ENCODE results near the gene TMBIM6.

Gene TMBIM6

GRCh38 chr12:49776413-49776812 is 35.1 kb downstream of the TMBIM6 start:
- Histone ChIP-seq H3K9me3 (ENCODE audit: control insufficient read depth, insufficient read depth, low read length) (no peaks in the 10 kb centered on the region), H3K4me2 (ENCODE audit: low read length) (0 out of 2 replicates have a peak overlapping the region, but pooled peaks have one; percentile 16)
- peak; percentile 78 for TF ChIP-seq CTCF (IDR thresholded peaks at IDR 0.05; ENCODE audit: low read depth, low read length, poor library complexity, severe bottlenecking)
- no peak for TF ChIP-seq EZH2phosphoT487 (IDR thresholded peaks at IDR 0.05; ENCODE audit: borderline replicate concordance, low read length)

GRCh38 chr12:49776858-49777257 is 35.5 kb downstream of the TMBIM6 start:
- Histone ChIP-seq H3K4me1 (ENCODE audit: control insufficient read depth, low read length) (peaks cover 8% of the 10 kb centered on the region), H3K79me2 (ENCODE audit: control insufficient read depth, low read length) (no peaks in the 10 kb centered on the region), H4K20me1 (ENCODE audit: control insufficient read depth, insufficient read depth, low read depth, low read length) (no peaks in the 10 kb centered on the region), H3K9me3 (ENCODE audit: control insufficient read depth, insufficient read depth, low read length) (no peaks in the 10 kb centered on the region), H3K36me3 (ENCODE audit: control insufficient read depth, low read length) (no peaks in the 10 kb centered on the region), H3K27me3 (ENCODE audit: control insufficient read depth, low read length) (peaks cover 21% of the 10 kb centered on the region), H3K27ac (ENCODE audit: low read depth, low read length) (no peak overlapping the region), H3K4me3 (ENCODE audit: low read length) (no peak overlapping the region), H3F3A (ENCODE audit: control insufficient read depth, insufficient read depth) (no peaks in the 10 kb centered on the region), H3K4me2 (ENCODE audit: low read length) (0 out of 2 replicates have a peak overlapping the region, but pooled peaks have one; percentile 16), H3K9me2 (replicated peaks; ENCODE audit: control insufficient read depth, low read length) (no peaks in the 10 kb centered on the region)
- TF ChIP-seq CTCF (IDR thresholded peaks at IDR 0.05; ENCODE audit: low read depth, low read length, poor library complexity, severe bottlenecking) (no peak), EZH2phosphoT487 (IDR thresholded peaks at IDR 0.05; ENCODE audit: borderline replicate concordance, low read length) (no peak)

More at GRCh38 chr12:49776413-49776812, 35.1 kb downstream of the TMBIM6 start:
- Histone ChIP-seq H4K20me1 (ENCODE audit: control insufficient read depth, insufficient read depth, low read depth, low read length) (no peaks in the 10 kb centered on the region), H3F3A (ENCODE audit: control insufficient read depth, insufficient read depth) (no peaks in the 10 kb centered on the region), H3K36me3 (ENCODE audit: control insufficient read depth, low read length) (no peaks in the 10 kb centered on the region), H3K79me2 (ENCODE audit: control insufficient read depth, low read length) (no peaks in the 10 kb centered on the region), H3K9me2 (replicated peaks; ENCODE audit: control insufficient read depth, low read length) (no peaks in the 10 kb centered on the region), H3K4me3 (ENCODE audit: low read length) (no peak overlapping the region), H3K4me1 (ENCODE audit: control insufficient read depth, low read length) (peaks cover 8% of the 10 kb centered on the region), H3K27ac (ENCODE audit: low read depth, low read length) (no peak overlapping the region), H3K27me3 (ENCODE audit: control insufficient read depth, low read length) (peaks cover 18% of the 10 kb centered on the region)

GRCh38 chr12:49777341-49777740 is 36.0 kb downstream of the TMBIM6 start:
- no peaks in the 10 kb centered on the region for H3K79me2 ChIP-seq (ENCODE audit: control insufficient read depth, low read length)
- no peak overlapping the region for H3K4me3 ChIP-seq (ENCODE audit: low read length)
- TF ChIP-seq EZH2phosphoT487 (IDR thresholded peaks at IDR 0.05; ENCODE audit: borderline replicate concordance, low read length) = no peak
- no peak for TF ChIP-seq CTCF (IDR thresholded peaks at IDR 0.05; ENCODE audit: low read depth, low read length, poor library complexity, severe bottlenecking)
- H4K20me1 ChIP-seq (ENCODE audit: control insufficient read depth, insufficient read depth, low read depth, low read length) = no peaks in the 10 kb centered on the region
- H3K9me2 ChIP-seq (replicated peaks; ENCODE audit: control insufficient read depth, low read length) = no peaks in the 10 kb centered on the region
- H3K36me3 ChIP-seq (ENCODE audit: control insufficient read depth, low read length) = no peaks in the 10 kb centered on the region
- H3K27ac ChIP-seq (ENCODE audit: low read depth, low read length) = no peak overlapping the region
- H3K27me3 ChIP-seq (ENCODE audit: control insufficient read depth, low read length) = peaks cover 24% of the 10 kb centered on the region
- H3K9me3 ChIP-seq (ENCODE audit: control insufficient read depth, insufficient read depth, low read length) = no peaks in the 10 kb centered on the region
- H3K4me2 ChIP-seq (ENCODE audit: low read length) = no peak overlapping the region
- peaks cover 8% of the 10 kb centered on the region for H3K4me1 ChIP-seq (ENCODE audit: control insufficient read depth, low read length)
- no peaks in the 10 kb centered on the region for H3F3A ChIP-seq (ENCODE audit: control insufficient read depth, insufficient read depth)
